Posterior cingulate gyrus (tissue), 11 donors: ENCODE data around the gene PWWP2B.

Source experiments
- DNase-seq, 10 donors: peaks; one replicate each; pipeline versions ENCODE4 v3.0.0 to v3.0.0-alpha.2; 2020 to 2021; ENCODE audit warnings: mixed read lengths in 3 of 10
- intact Hi-C: fragments of 100-400 bp; cut with DNase I; formaldehyde crosslinking; loops from one replicate; pipeline ENCODE4 v1.15.1; 2023

The PWWP2B gene

DNA sequence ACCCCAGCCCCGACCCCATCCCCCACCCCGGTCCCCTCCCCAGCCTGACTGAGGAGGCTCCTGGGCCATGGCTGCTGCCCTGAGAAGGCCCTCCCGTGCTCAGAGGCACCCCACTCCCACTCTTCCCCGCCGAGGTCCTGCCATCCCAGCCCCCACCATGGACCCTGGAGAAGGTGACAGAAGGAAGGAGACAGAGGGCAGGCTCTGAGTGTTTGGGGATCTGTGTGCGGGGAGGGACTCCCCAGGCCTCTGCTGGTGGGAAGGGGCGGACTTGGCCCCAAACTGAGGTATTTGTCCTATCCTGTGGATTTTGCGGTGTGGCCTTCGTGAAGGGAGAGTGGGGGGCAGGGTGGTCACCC is 53.4 kb downstream of the PWWP2B start:
- intact Hi-C loops, result no loop called here
- peak in 2 of 10 donors; percentile 18 to 54 for DNase-seq

- intact Hi-C loops, result no loop called here
- peak in 3 of 10 donors; percentile 62 to 71 (median 69) for DNase-seq
Observed at GRCh38 chr10:132450825-132451505, 54.0 kb downstream of the PWWP2B start.

DNA sequence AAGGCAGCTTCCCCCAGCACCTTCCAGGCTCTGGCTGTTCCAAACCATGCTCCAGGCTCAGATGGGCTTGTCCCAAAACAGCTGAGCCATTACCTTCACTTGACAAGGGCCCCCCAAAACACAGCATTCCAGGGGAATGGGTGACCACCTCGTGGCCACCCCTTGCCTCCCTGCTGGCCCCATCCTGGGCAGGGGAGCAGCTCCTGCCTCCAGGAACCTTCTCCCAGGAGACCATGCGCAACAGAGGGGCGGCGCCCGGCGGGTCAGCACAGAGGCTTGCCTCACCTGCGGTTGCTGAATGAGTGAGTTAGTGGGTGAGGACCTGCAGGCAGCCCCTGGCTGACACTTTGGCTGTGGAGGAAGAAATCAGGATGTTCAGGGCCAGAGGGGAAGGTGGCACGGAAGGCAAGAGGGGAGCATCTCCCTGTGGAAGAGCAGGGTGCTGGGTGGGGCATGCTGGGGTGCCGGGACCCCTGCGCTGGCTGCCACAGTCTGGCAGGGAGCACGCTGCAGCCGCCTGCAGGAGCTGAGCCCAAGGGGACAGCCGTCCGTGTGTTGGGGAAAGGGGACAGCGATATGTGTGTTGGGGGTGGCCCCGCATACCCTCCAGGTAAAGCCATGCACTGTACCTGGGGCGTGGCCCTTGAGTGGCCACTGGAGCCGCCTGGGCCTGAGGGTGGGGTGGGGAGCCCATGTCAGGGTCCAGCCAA is 54.7 kb downstream of the PWWP2B start:
- intact Hi-C loops, result loop anchor here (2.0 kb wide), 1 partner anchor 63 kb away; no protein-coding TSS in a partner anchor
- DNase-seq, result peak in 3 of 10 donors; percentile 66 to 78 (median 77)

GRCh38 chr10:132452216-132452650 is 55.2 kb downstream of the PWWP2B start:
- intact Hi-C loops, result loop anchor here (2.0 kb wide), 1 partner anchor 63 kb away; no protein-coding TSS in a partner anchor
- DNase-seq, result peak in 7 of 10 donors; percentile 41 to 96 (median 73)

GRCh38 chr10:132452651-132453469 is 55.9 kb downstream of the PWWP2B start:
- intact Hi-C loops, result loop anchor here (1.0 to 2.0 kb wide), 2 partner anchors 64 to 230 kb away; no protein-coding TSS in a partner anchor
- peak in 9 of 10 donors; percentile 55 to 95 (median 69) for DNase-seq

GRCh38 chr10:132453470-132453861 is 56.5 kb downstream of the PWWP2B start:
- intact Hi-C loops, result loop anchor here (1.0 to 2.0 kb wide), 2 partner anchors 65 to 230 kb away; no protein-coding TSS in a partner anchor
- DNase-seq, result peak in 1 of 10 donors; percentile 80

DNA sequence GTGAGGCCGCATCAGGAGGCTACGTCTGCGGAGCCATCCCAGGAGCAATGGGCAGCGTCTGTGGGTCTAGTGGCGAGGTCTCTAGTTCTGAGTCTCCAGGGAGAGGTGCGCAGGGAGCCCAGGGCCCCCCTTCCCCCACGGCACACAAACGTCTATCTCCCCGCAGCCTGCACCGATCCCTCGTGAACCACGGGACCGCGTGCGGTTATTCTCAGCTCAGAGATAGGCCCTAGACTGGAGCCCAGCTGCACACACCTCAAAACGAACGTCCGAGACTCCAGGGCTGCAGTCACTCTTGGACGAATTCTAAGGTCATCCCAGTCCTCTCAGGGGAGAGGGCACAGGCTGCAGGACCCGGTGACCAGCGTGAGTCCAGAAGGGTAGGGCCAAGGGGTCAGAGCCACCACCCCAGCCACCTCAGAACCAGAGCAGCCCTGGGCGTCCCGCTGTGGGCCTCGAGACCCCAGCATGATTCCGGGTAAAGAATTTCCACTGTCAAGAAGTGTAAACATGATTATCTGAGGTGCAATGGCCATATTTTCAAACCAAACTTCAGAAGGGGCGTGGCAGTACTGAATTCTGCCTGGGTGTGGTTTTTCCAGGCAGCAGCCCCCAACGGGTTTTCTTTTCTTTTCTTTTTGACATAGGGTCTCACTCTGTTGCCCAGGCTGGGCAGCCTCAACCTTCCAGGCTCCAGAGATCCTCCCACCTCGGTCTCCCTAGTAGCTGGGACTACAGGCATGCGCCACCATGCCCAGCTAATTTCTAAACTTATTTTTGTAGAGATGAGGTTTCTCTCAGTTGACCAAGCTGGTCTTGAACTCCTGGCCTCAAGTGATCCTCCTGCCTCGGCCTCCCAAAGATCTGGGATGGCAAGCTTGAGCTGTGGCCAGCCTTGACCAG is 57.5 kb downstream of the PWWP2B start:
- DNase-seq, result peak in 3 of 10 donors; percentile 51 to 77 (median 75)
- intact Hi-C loops, result loop anchor here (5.0 kb wide), 1 partner anchor 83 kb away; the partner anchor contains the start of gene INPP5A

DNA sequence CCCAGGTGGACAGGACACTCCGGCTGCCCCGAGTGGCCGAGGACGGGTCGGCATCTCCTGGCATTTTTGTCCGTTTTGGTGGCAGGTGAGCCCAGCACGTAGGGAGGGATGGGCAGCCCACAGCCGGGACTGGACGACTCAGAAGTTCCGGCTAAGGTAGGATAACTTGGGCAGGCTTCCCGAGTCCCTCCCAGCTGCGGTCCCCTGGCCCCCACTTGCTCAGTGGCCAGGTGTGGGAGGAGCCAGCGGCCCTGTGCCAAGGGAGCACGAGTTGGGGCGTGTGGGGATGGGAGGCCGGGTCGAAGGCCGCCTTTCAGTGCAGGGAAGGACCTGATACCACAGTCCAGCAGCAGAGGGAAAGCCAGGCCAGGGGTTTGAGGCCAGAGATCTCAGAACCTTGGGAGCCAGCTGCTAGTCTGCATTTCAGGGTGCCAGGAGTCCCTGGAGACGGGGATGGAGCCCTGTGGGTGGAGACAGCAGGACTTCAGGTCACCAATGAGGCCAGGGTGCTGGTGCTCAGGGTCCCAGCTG is 58.5 kb downstream of the PWWP2B start:
- DNase-seq, result peak in 2 of 10 donors; percentile 71 to 77
- intact Hi-C loops, result loop anchor here (5.0 kb wide), 1 partner anchor 82 kb away; the partner anchor contains the start of gene INPP5A

GRCh38 chr10:132455986-132456847 is 59.2 kb downstream of the PWWP2B start:
- intact Hi-C loops, result loop anchor here (5.0 kb wide), 1 partner anchor 81 kb away; the partner anchor contains the start of gene INPP5A
- DNase-seq, result peak in 3 of 10 donors; percentile 31 to 81 (median 71)

DNA sequence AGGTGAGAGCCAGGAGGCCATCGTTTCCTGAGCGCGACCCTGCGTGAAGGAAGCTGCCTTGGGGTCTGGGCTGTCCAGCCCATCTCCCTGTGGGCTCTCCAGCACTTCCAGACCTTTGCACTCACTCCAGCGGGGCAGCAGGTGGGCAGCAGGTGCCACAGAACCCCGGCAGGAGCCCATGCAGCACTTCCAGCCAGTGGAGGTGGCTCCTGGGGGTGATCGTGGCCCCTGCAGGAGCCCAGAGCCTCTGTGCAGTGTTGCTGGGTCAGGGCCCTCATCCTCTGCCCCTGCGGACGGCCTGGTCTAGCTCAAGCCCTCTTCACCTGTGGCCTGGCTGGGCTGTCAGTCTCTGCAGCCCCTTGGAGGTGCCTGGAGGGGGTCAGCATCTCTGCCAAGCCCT is 59.9 kb downstream of the PWWP2B start:
- intact Hi-C loops, result loop anchor here (5.0 kb wide), 1 partner anchor 80 kb away; the partner anchor contains the start of gene INPP5A
- peak in 3 of 10 donors; percentile 52 to 72 (median 64) for DNase-seq

GRCh38 chr10:132457328-132458070 is 60.5 kb downstream of the PWWP2B start:
- intact Hi-C loops, result loop anchor here (1.0 to 5.0 kb wide), 3 partner anchors 80 to 180 kb away; partner anchors contain the start of gene INPP5A
- peak in 3 of 10 donors; percentile 64 to 82 (median 75) for DNase-seq

- DNase-seq, result peak in 3 of 10 donors; percentile 50 to 84 (median 75)
- intact Hi-C loops, result loop anchor here (1.0 to 5.0 kb wide), 3 partner anchors 79 to 179 kb away; partner anchors contain the start of gene INPP5A
Observed at GRCh38 chr10:132458071-132458585, 61.1 kb downstream of the PWWP2B start.

- peak in 8 of 10 donors; percentile 34 to 94 (median 74) for DNase-seq
- intact Hi-C loops, result loop anchor here (1.0 to 5.0 kb wide), 3 partner anchors 79 to 179 kb away; partner anchors contain the start of gene INPP5A
Observed at GRCh38 chr10:132458586-132459300, 61.7 kb downstream of the PWWP2B start.

- intact Hi-C loops, result loop anchor here (5.0 kb wide), 1 partner anchor 78 kb away; the partner anchor contains the start of gene INPP5A
- peak in 4 of 10 donors; percentile 24 to 82 (median 74) for DNase-seq
Observed at GRCh38 chr10:132459301-132460003, 62.5 kb downstream of the PWWP2B start.

DNA sequence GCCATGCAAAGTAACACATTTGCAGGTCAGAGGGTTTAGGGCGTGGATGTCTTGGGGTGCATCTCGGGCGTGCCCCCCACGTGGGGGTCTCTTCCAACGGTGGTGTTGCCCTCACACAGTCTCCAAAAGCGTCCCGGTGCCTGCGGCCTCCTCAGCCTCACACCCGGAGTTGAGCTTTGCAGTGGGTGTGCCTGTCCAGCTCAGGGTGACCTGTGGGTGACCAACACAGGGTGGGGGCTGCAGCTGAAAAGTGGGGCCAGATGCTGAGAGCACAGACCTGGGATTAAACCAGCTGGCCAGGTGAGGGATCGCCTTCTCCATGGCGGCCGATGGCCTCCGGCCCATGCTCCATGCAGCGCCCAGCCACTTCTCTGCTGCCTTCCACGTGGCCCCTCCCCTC is 63.1 kb downstream of the PWWP2B start:
- intact Hi-C loops, result no loop called here
- peak in 3 of 10 donors; percentile 62 to 80 (median 62) for DNase-seq
